Large intestine (tissue), 3 donors: Measurements from ENCODE around the gene PHB1. TPM values are rescaled to one million over a fixed set of nuclear protein-coding genes. Genes with fewer than 3 reads are reported as not detected.
"Not testable (repeated sequence)": the region's sequence is repeated elsewhere in the genome, so short reads cannot be mapped to it uniquely, and the experiment has no call there.

Experiments used
- DNase-seq, 2 donors: peaks; one replicate each; pipeline versions ENCODE4 v3.0.0 to v3.0.0-alpha.2; 2013
- H3K27ac ChIP-seq: one replicate; pipeline ENCODE4 v1.5.1; 2013; ENCODE audit warnings: low read length
- H3K27me3 ChIP-seq: 2 replicates; pipeline ENCODE4 v1.6.1; 2013; ENCODE audit warnings: low read length; ENCODE audit not compliant: control insufficient read depth, insufficient read depth
- H3K36me3 ChIP-seq: 2 replicates; pipeline ENCODE4 v1.6.1; 2013; ENCODE audit warnings: low read length; ENCODE audit not compliant: control insufficient read depth, insufficient read depth
- H3K4me1 ChIP-seq: one replicate; pipeline ENCODE4 v1.6.1; 2013; ENCODE audit warnings: low read length; ENCODE audit not compliant: control insufficient read depth, insufficient read depth
- H3K4me3 ChIP-seq: one replicate; pipeline ENCODE4 v1.5.1; 2013; ENCODE audit warnings: low read length
- H3K9me3 ChIP-seq: one replicate; pipeline ENCODE4 v1.6.1; 2013; ENCODE audit warnings: mild to moderate bottlenecking, low read depth, low read length, moderate library complexity; ENCODE audit not compliant: control insufficient read depth
- whole genome bisulfite sequencing: methylation state at CpG from one replicate; pipeline ENCODE4 v1.1.5; 2013; ENCODE audit warnings: low lambda C conversion rate; ENCODE audit not compliant: insufficient coverage; 5-methylcytosine and 5-hydroxymethylcytosine counted together
- polyA plus RNA-seq: library from polyadenylated mRNA; unstranded; fragments of 120-200 nt; gene quantifications from one replicate; pipeline ENCODE4 v1.2.1, GENCODE V29; 2013

PHB1 gene
- polyA plus RNA-seq, 1 donor, result 160 TPM

- H3K36me3 ChIP-seq, result no peaks in the 10 kb centered on the region
- no peak overlapping the region for H3K4me3 ChIP-seq
- no peaks in the 10 kb centered on the region for H3K9me3 ChIP-seq
- H3K27ac ChIP-seq, result peak overlapping the region; percentile 12
- peak in 1 of 2 donors; percentile 28 for DNase-seq
- WGBS, result 86% methylated on average over 1 of the region's 9 CpGs
- peaks cover 6% of the 10 kb centered on the region for H3K4me1 ChIP-seq
- H3K27me3 ChIP-seq, result no peaks in the 10 kb centered on the region
Observed at GRCh38 chr17:49390548-49391324, 23.9 kb downstream of the PHB1 start.

GRCh38 chr17:49389514-49390347 is 25.0 kb downstream of the PHB1 start:
- not testable (repeated sequence) for DNase-seq, H3K9me3 ChIP-seq, H3K27ac ChIP-seq, H3K4me1 ChIP-seq, H3K27me3 ChIP-seq, H3K4me3 ChIP-seq, H3K36me3 ChIP-seq
- no CpG with 5 or more reads among the region's 12 CpGs for WGBS

GRCh38 chr17:49388692-49389513 is 25.8 kb downstream of the PHB1 start:
- no CpG with 5 or more reads among the region's 8 CpGs for WGBS
- no peak for DNase-seq
- Histone ChIP-seq H3K27me3 (no peaks in the 10 kb centered on the region), H3K4me1 (peaks cover 6% of the 10 kb centered on the region), H3K9me3 (no peaks in the 10 kb centered on the region), H3K27ac (no peak overlapping the region), H3K36me3 (no peaks in the 10 kb centered on the region), H3K4me3 (no peak overlapping the region)

GRCh38 chr17:49388290-49388640 is 26.4 kb downstream of the PHB1 start:
- Histone ChIP-seq H3K27ac (no peak overlapping the region), H3K4me1 (peaks cover 6% of the 10 kb centered on the region), H3K36me3 (no peaks in the 10 kb centered on the region), H3K4me3 (no peak overlapping the region), H3K27me3 (no peaks in the 10 kb centered on the region), H3K9me3 (no peaks in the 10 kb centered on the region)
- WGBS, result 90% methylated on average over 2 of the region's 6 CpGs
- no peak for DNase-seq

- H3K4me1 ChIP-seq, result peaks cover 6% of the 10 kb centered on the region
- no CpG with 5 or more reads among the region's 11 CpGs for WGBS
Observed at GRCh38 chr17:49387498-49388289, 27.0 kb downstream of the PHB1 start.

GRCh38 chr17:49386373-49386772 is 28.3 kb downstream of the PHB1 start:
- 100% methylated on average over 2 of the region's 10 CpGs for WGBS
- no peaks in the 10 kb centered on the region for H3K9me3 ChIP-seq
- no peaks in the 10 kb centered on the region for H3K36me3 ChIP-seq
- peaks cover 6% of the 10 kb centered on the region for H3K4me1 ChIP-seq
- no peak for DNase-seq
- no peaks in the 10 kb centered on the region for H3K27me3 ChIP-seq
- no peak overlapping the region for H3K27ac ChIP-seq
- no peak overlapping the region for H3K4me3 ChIP-seq

More at GRCh38 chr17:49387498-49388289, 27.0 kb downstream of the PHB1 start:
- H3K27ac ChIP-seq, result no peak overlapping the region
- H3K27me3 ChIP-seq, result no peaks in the 10 kb centered on the region
- H3K9me3 ChIP-seq, result no peaks in the 10 kb centered on the region
- no peak overlapping the region for H3K4me3 ChIP-seq
- no peaks in the 10 kb centered on the region for H3K36me3 ChIP-seq
- DNase-seq, result no peak

- Histone ChIP-seq H3K4me3 (no peak overlapping the region), H3K27me3 (no peaks in the 10 kb centered on the region), H3K4me1 (no peaks in the 10 kb centered on the region), H3K36me3 (no peaks in the 10 kb centered on the region), H3K9me3 (no peaks in the 10 kb centered on the region), H3K27ac (no peak overlapping the region)
- no peak for DNase-seq
- WGBS, result no CpG with 5 or more reads among the region's 4 CpGs
Observed at GRCh38 chr17:49384951-49385350, 29.7 kb downstream of the PHB1 start.

- Histone ChIP-seq H3K4me1 (no peaks in the 10 kb centered on the region), H3K36me3 (no peaks in the 10 kb centered on the region), H3K4me3 (no peak overlapping the region), H3K27ac (no peak overlapping the region), H3K27me3 (no peaks in the 10 kb centered on the region), H3K9me3 (no peaks in the 10 kb centered on the region)
- DNase-seq, result no peak
- no CpG with 5 or more reads among the region's 10 CpGs for WGBS
Observed at GRCh38 chr17:49383060-49383459, 31.6 kb downstream of the PHB1 start.

- H3K27me3 ChIP-seq, result no peaks in the 10 kb centered on the region
- no peak for DNase-seq
- H3K36me3 ChIP-seq, result no peaks in the 10 kb centered on the region
- H3K4me3 ChIP-seq, result no peak overlapping the region
- no peaks in the 10 kb centered on the region for H3K4me1 ChIP-seq
- H3K27ac ChIP-seq, result no peak overlapping the region
- H3K9me3 ChIP-seq, result no peaks in the 10 kb centered on the region
- WGBS, result no CpG with 5 or more reads among the region's 7 CpGs
Observed at GRCh38 chr17:49382556-49382955, 32.1 kb downstream of the PHB1 start.
